ENCODE results near the gene ARHGEF28. TPM values are rescaled to one million over a fixed set of nuclear protein-coding genes. Genes with fewer than 3 reads are reported as not detected.

Gene ARHGEF28
- total and polyA plus RNA-seq, 2 donors (not counting 1 experiment from before 2014, with no cell fraction given), result not detected

GRCh38 chr5:73691302-73692080, 65.5 kb downstream of the ARHGEF28 start:
- no peak overlapping the region for H3K9ac ChIP-seq (ENCODE audit: low read length)
- POLR2A ChIA-PET, result no interaction called here
- ATAC-seq (ENCODE audit: low read depth) (no peak), DNase-seq (no peak)
- H4K20me1 ChIP-seq (ENCODE audit: control insufficient read depth, insufficient read depth, low read length, poor library complexity, severe bottlenecking), result no peaks in the 10 kb centered on the region
- CTCF ChIA-PET, result no interaction called here
- H3K4me1 ChIP-seq (ENCODE audit: control insufficient read depth in 2 of 2, insufficient read depth in 2 of 2, low read length in 2 of 2), result no peaks in the 10 kb centered on the region
- intact Hi-C loops (cut with micrococcal nuclease), result no loop called here
- no peaks in the 10 kb centered on the region for H3K36me3 ChIP-seq (replicated peaks in 1 of 2; ENCODE audit: control extremely low read depth in 1 of 2, control insufficient read depth in 1 of 2, extremely low read depth in 1 of 2, insufficient read depth in 2 of 2, low read length in 1 of 2)
- no peak for TF ChIP-seq EZH2 (IDR thresholded peaks at IDR 0.05; ENCODE audit: borderline replicate concordance, insufficient read depth, low read depth, low read length, poor library complexity, severe bottlenecking)
- TF ChIP-seq, protein P1, sequence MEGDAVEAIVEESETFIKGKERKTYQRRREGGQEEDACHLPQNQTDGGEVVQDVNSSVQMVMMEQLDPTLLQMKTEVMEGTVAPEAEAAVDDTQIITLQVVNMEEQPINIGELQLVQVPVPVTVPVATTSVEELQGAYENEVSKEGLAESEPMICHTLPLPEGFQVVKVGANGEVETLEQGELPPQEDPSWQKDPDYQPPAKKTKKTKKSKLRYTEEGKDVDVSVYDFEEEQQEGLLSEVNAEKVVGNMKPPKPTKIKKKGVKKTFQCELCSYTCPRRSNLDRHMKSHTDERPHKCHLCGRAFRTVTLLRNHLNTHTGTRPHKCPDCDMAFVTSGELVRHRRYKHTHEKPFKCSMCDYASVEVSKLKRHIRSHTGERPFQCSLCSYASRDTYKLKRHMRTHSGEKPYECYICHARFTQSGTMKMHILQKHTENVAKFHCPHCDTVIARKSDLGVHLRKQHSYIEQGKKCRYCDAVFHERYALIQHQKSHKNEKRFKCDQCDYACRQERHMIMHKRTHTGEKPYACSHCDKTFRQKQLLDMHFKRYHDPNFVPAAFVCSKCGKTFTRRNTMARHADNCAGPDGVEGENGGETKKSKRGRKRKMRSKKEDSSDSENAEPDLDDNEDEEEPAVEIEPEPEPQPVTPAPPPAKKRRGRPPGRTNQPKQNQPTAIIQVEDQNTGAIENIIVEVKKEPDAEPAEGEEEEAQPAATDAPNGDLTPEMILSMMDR (IDR thresholded peaks at IDR 0.05), result no peak
- H3K27me3 ChIP-seq (replicated peaks in 1 of 4; ENCODE audit: control extremely low read depth in 1 of 4, control insufficient read depth in 3 of 4, insufficient read depth in 4 of 4, low read length in 3 of 4), result peaks cover 0 to 3% (median 2%) of the 10 kb centered on the region in 4 experiments
- Mint-ChIP-seq H3K27me3 (peaks cover 17% of the 10 kb centered on the region), H3K9me3 (ENCODE audit: insufficient read depth) (no peaks in the 10 kb centered on the region), H3K27ac (no peak overlapping the region), H3K4me1 (no peaks in the 10 kb centered on the region), H3K4me3 (no peak overlapping the region)
- no peak overlapping the region for H3K27ac ChIP-seq (ENCODE audit: low read length in 2 of 2)
- no peak overlapping the region for H3K4me2 ChIP-seq (replicated peaks; ENCODE audit: low read depth, low read length, poor library complexity, severe bottlenecking)
- WGBS (ENCODE audit: insufficient coverage), result no CpG with 5 or more reads among the region's 3 CpGs
- no peak overlapping the region for H2AFZ ChIP-seq (ENCODE audit: insufficient read depth, low read depth, low read length, poor library complexity, severe bottlenecking)
- H3K79me2 ChIP-seq (ENCODE audit: control insufficient read depth, insufficient read depth, low read length), result no peaks in the 10 kb centered on the region
- H3K9me3 ChIP-seq (ENCODE audit: control extremely low read depth in 1 of 3, control insufficient read depth in 2 of 3, insufficient read depth in 1 of 3, low read length in 2 of 3), result no peaks in the 10 kb centered on the region
- H3K4me3 ChIP-seq (ENCODE audit: control extremely low read depth in 1 of 5, extremely low read depth in 1 of 5, insufficient read depth in 1 of 5, low read depth in 2 of 5, low read length in 4 of 5), result no peak overlapping the region

GRCh38 chr5:73692166-73692640, 66.2 kb downstream of the ARHGEF28 start:
- H3K79me2 ChIP-seq (ENCODE audit: control insufficient read depth, insufficient read depth, low read length), result no peaks in the 10 kb centered on the region
- WGBS (ENCODE audit: insufficient coverage), result no CpG with 5 or more reads among the region's 2 CpGs
- CTCF ChIA-PET, result no interaction called here
- no peak for TF ChIP-seq EZH2 (IDR thresholded peaks at IDR 0.05; ENCODE audit: borderline replicate concordance, insufficient read depth, low read depth, low read length, poor library complexity, severe bottlenecking)
- TF ChIP-seq, protein P1 (IDR thresholded peaks at IDR 0.05), result no peak
- H4K20me1 ChIP-seq (ENCODE audit: control insufficient read depth, insufficient read depth, low read length, poor library complexity, severe bottlenecking), result no peaks in the 10 kb centered on the region
- H3K36me3 ChIP-seq (replicated peaks in 1 of 2; ENCODE audit: control extremely low read depth in 1 of 2, control insufficient read depth in 1 of 2, extremely low read depth in 1 of 2, insufficient read depth in 2 of 2, low read length in 1 of 2), result no peaks in the 10 kb centered on the region
- H3K9ac ChIP-seq (ENCODE audit: low read length), result no peak overlapping the region
- no peaks in the 10 kb centered on the region for H3K4me1 Mint-ChIP-seq
- H3K27me3 Mint-ChIP-seq, result peaks cover 17% of the 10 kb centered on the region
- no peak overlapping the region for H3K4me3 Mint-ChIP-seq
- no peaks in the 10 kb centered on the region for H3K4me1 ChIP-seq (ENCODE audit: control insufficient read depth in 2 of 2, insufficient read depth in 2 of 2, low read length in 2 of 2)
- peaks cover 0 to 3% (median 2%) of the 10 kb centered on the region in 4 experiments for H3K27me3 ChIP-seq (replicated peaks in 1 of 4; ENCODE audit: control extremely low read depth in 1 of 4, control insufficient read depth in 3 of 4, insufficient read depth in 4 of 4, low read length in 3 of 4)
- H3K4me2 ChIP-seq (replicated peaks; ENCODE audit: low read depth, low read length, poor library complexity, severe bottlenecking), result no peak overlapping the region
- POLR2A ChIA-PET, result no interaction called here
- DNase-seq (no peak), ATAC-seq (ENCODE audit: low read depth) (no peak)
- intact Hi-C loops (cut with micrococcal nuclease), result no loop called here
- no peak overlapping the region for H3K27ac Mint-ChIP-seq
- H3K4me3 ChIP-seq (ENCODE audit: control extremely low read depth in 1 of 5, extremely low read depth in 1 of 5, insufficient read depth in 1 of 5, low read depth in 2 of 5, low read length in 4 of 5), result no peak overlapping the region
- H3K9me3 ChIP-seq (ENCODE audit: control extremely low read depth in 1 of 3, control insufficient read depth in 2 of 3, insufficient read depth in 1 of 3, low read length in 2 of 3), result no peaks in the 10 kb centered on the region
- H3K9me3 Mint-ChIP-seq (ENCODE audit: insufficient read depth), result no peaks in the 10 kb centered on the region
- H3K27ac ChIP-seq (ENCODE audit: low read length in 2 of 2), result no peak overlapping the region
- H2AFZ ChIP-seq (ENCODE audit: insufficient read depth, low read depth, low read length, poor library complexity, severe bottlenecking), result no peak overlapping the region

All from B cell (primary cell).